HL-60 (cell line): Measurements from ENCODE around the gene ZNF469.

ENCODE experiments used
- CTCF ChIP-seq: IDR thresholded peaks from one replicate; pipeline ENCODE4 v1.5.1; 2011; ENCODE audit warnings: low read length, control low read depth, inconsistent platforms; ENCODE audit not compliant: insufficient read depth
- GABPA ChIP-seq: IDR thresholded peaks from 2 replicates; pipeline ENCODE4 v1.6.1; 2012; ENCODE audit warnings: low read depth
- POLR2AphosphoS5 ChIP-seq: IDR thresholded peaks from 2 replicates; pipeline ENCODE4 v1.6.1; 2012; ENCODE audit warnings: low read depth
- REST ChIP-seq: IDR thresholded peaks from 2 replicates; pipeline ENCODE4 v1.6.1; 2012; ENCODE audit warnings: low read depth; ENCODE audit not compliant: insufficient replicate concordance
- SPI1 ChIP-seq: IDR thresholded peaks from 2 replicates; pipeline ENCODE4 v1.6.1; 2012; ENCODE audit warnings: low read depth, mild to moderate bottlenecking, borderline replicate concordance

GRCh38 chr16:88365244-88365865 lies 17.4 kb upstream of the ZNF469 start:
- TF ChIP-seq CTCF = no peak
- no peak for TF ChIP-seq POLR2AphosphoS5
- no peak for TF ChIP-seq GABPA
- no peak for TF ChIP-seq SPI1
- TF ChIP-seq REST = no peak
